KMS-11 (cell line): ENCODE results near the gene CNOT1.
A peak's percentile ranks its signal among the peaks of the same experiment; 100 is the strongest.
"Not testable (repeated sequence)": the region's sequence is repeated elsewhere in the genome, so short reads cannot be mapped to it uniquely, and the experiment has no call there.

Source experiments
- H2AFZ ChIP-seq: fragments of 200-600 bp; sonication (generic); 2 replicates; pipeline ENCODE4 v1.6.1; 2016; ENCODE audit warnings: antibody characterized with exemption, mixed run types, low read depth
- H3K27ac ChIP-seq: fragments of 200-600 bp; sonication (generic); 2 replicates; pipeline ENCODE4 v1.6.1; 2016; ENCODE audit warnings: mild to moderate bottlenecking, mixed run types
- H3K27me3 ChIP-seq: fragments of 200-600 bp; sonication (generic); 2 replicates; pipeline ENCODE4 v1.6.1; 2017; ENCODE audit warnings: mild to moderate bottlenecking, low read depth, mixed run types, moderate library complexity; ENCODE audit not compliant: insufficient read depth
- H3K36me3 ChIP-seq: fragments of 200-600 bp; sonication (generic); 2 replicates; pipeline ENCODE4 v1.6.1; 2017; ENCODE audit warnings: mild to moderate bottlenecking, mixed run types; ENCODE audit not compliant: insufficient read depth
- H3K4me1 ChIP-seq: fragments of 200-600 bp; sonication (generic); 2 replicates; pipeline ENCODE4 v1.6.1; 2016; ENCODE audit warnings: mild to moderate bottlenecking, low read depth, mixed run types; ENCODE audit not compliant: poor library complexity, severe bottlenecking
- H3K4me2 ChIP-seq: fragments of 200-600 bp; sonication (generic); 2 replicates; pipeline ENCODE4 v1.7.0; 2016; ENCODE audit warnings: mild to moderate bottlenecking, mixed run types
- H3K4me3 ChIP-seq: fragments of 200-600 bp; sonication (generic); IDR thresholded peaks from 2 replicates; pipeline ENCODE4 v1.6.1; 2017; ENCODE audit warnings: low read depth, low read length, mixed read lengths; ENCODE audit not compliant: insufficient read depth
- H3K79me2 ChIP-seq: fragments of 200-600 bp; sonication (generic); 2 replicates; pipeline ENCODE4 v1.6.1; 2016; ENCODE audit warnings: low read depth, mixed run types; ENCODE audit not compliant: insufficient read depth
- H3K9ac ChIP-seq: fragments of 200-600 bp; sonication (generic); 2 replicates; pipeline ENCODE4 v1.6.1; 2016; ENCODE audit warnings: mild to moderate bottlenecking, mixed run types
- H4K20me1 ChIP-seq: fragments of 200-600 bp; sonication (generic); 2 replicates; pipeline ENCODE4 v1.6.1; 2016; ENCODE audit warnings: mild to moderate bottlenecking, mixed run types; ENCODE audit not compliant: insufficient read depth
- CTCF ChIP-seq: fragments of 200-600 bp; sonication (generic); conservative IDR thresholded peaks from 2 replicates; pipeline ENCODE4 v1.6.1; 2017; ENCODE audit warnings: low read depth, mild to moderate bottlenecking, antibody characterized with exemption, low read length, moderate library complexity, mixed read lengths

Gene CNOT1

GRCh38 chr16:58492066-58492465, 137.6 kb downstream of the CNOT1 start:
- peaks cover 47% of the 10 kb centered on the region for H3K4me1 ChIP-seq
- no peaks in the 10 kb centered on the region for H3K27me3 ChIP-seq
- H3K4me2 ChIP-seq, result no peak overlapping the region
- H3K9ac ChIP-seq, result no peak overlapping the region
- no peaks in the 10 kb centered on the region for H3K36me3 ChIP-seq
- no peak for TF ChIP-seq CTCF
- no peak overlapping the region for H3K27ac ChIP-seq
- no peaks in the 10 kb centered on the region for H4K20me1 ChIP-seq
- no peak overlapping the region for H2AFZ ChIP-seq
- no peak overlapping the region for H3K4me3 ChIP-seq
- no peaks in the 10 kb centered on the region for H3K79me2 ChIP-seq

- H3K4me2 ChIP-seq, result not testable (repeated sequence)
- H3K4me1 ChIP-seq, result peaks cover 32% of the 10 kb centered on the region
Observed at GRCh38 chr16:58490539-58490938, 139.1 kb downstream of the CNOT1 start.

GRCh38 chr16:58490065-58490464, 139.6 kb downstream of the CNOT1 start:
- TF ChIP-seq CTCF, result no peak
- H3K36me3 ChIP-seq, result no peaks in the 10 kb centered on the region
- peaks cover 27% of the 10 kb centered on the region for H3K4me1 ChIP-seq
- no peaks in the 10 kb centered on the region for H3K79me2 ChIP-seq
- no peak overlapping the region for H3K4me3 ChIP-seq
- no peaks in the 10 kb centered on the region for H3K27me3 ChIP-seq
- H4K20me1 ChIP-seq, result no peaks in the 10 kb centered on the region
- no peak overlapping the region for H3K9ac ChIP-seq
- H3K27ac ChIP-seq, result no peak overlapping the region
- no peak overlapping the region for H3K4me2 ChIP-seq
- H2AFZ ChIP-seq, result no peak overlapping the region

More at GRCh38 chr16:58490539-58490938, 139.1 kb downstream of the CNOT1 start:
- not testable (repeated sequence) for H3K36me3 ChIP-seq, H3K27ac ChIP-seq, H3K9ac ChIP-seq, H3K4me3 ChIP-seq, H4K20me1 ChIP-seq, H3K27me3 ChIP-seq, H3K79me2 ChIP-seq, H2AFZ ChIP-seq

- Histone ChIP-seq H3K79me2 (no peaks in the 10 kb centered on the region), H3K27me3 (no peaks in the 10 kb centered on the region), H4K20me1 (no peaks in the 10 kb centered on the region), H3K4me2 (no peak overlapping the region), H3K27ac (no peak overlapping the region), H3K36me3 (no peaks in the 10 kb centered on the region), H3K4me1 (peaks cover 13% of the 10 kb centered on the region), H2AFZ (no peak overlapping the region), H3K4me3 (no peak overlapping the region), H3K9ac (no peak overlapping the region)
- TF ChIP-seq CTCF, result no peak
Observed at GRCh38 chr16:58488531-58488930, 141.1 kb downstream of the CNOT1 start.

GRCh38 chr16:58487566-58488351, 141.9 kb downstream of the CNOT1 start:
- H4K20me1 ChIP-seq, result no peaks in the 10 kb centered on the region
- H3K79me2 ChIP-seq, result no peaks in the 10 kb centered on the region
- peak overlapping the region; percentile 58; the same call in 1 of the 2 replicates for H2AFZ ChIP-seq
- peaks cover 6% of the 10 kb centered on the region for H3K4me1 ChIP-seq
- no peak overlapping the region for H3K4me3 ChIP-seq
- peak; percentile 83 for TF ChIP-seq CTCF
- H3K27ac ChIP-seq, result no peak overlapping the region
- H3K27me3 ChIP-seq, result no peaks in the 10 kb centered on the region
- H3K36me3 ChIP-seq, result no peaks in the 10 kb centered on the region
- H3K9ac ChIP-seq, result no peak overlapping the region
- peak overlapping the region; percentile 34; the same call in 1 of the 2 replicates for H3K4me2 ChIP-seq
